HG03571 (cell line): ENCODE measurements around the gene NAA10.

Source experiments
- ATAC-seq: cut with Tn5 transposase; IDR thresholded peaks from one replicate; pipeline ENCODE4 v1.9.1; 2021; ENCODE audit not compliant: unreplicated experiment

NAA10 gene

GRCh38 chrX:153950127-153950526, 15.3 kb upstream of the NAA10 start:
- no peak for ATAC-seq

- ATAC-seq, result no peak
These were observed 14.3 kb upstream of the NAA10 start for GRCh38 chrX:153948847-153949805.

- no peak for ATAC-seq
These were observed 13.2 kb upstream of the NAA10 start for GRCh38 chrX:153948002-153948466.

GRCh38 chrX:153947009-153947769, 12.4 kb upstream of the NAA10 start:
- peak; percentile 59 for ATAC-seq

GRCh38 chrX:153945956-153946943, 11.4 kb upstream of the NAA10 start:
- ATAC-seq, result no peak

- no peak for ATAC-seq
These were observed 9.9 kb upstream of the NAA10 start for GRCh38 chrX:153944800-153945150.

- no peak for ATAC-seq
These were observed 9.4 kb upstream of the NAA10 start, which contains the start of gene RENBP for GRCh38 chrX:153944140-153944799. Gene RENBP, minus strand, starts transcription at chrX:153944643. Its CDS starts 33 bp downstream, at chrX:153944610.

GRCh38 chrX:153941336-153942252, 6.8 kb upstream of the NAA10 start:
- no peak for ATAC-seq

GRCh38 chrX:153939573-153939972, 4.7 kb upstream of the NAA10 start:
- ATAC-seq, result no peak

- ATAC-seq, result no peak
These were observed 3.5 kb upstream of the NAA10 start for GRCh38 chrX:153938226-153938786.

- ATAC-seq, result no peak
These were observed 2.2 kb upstream of the NAA10 start for GRCh38 chrX:153937056-153937455.

- ATAC-seq, result peak; percentile 23
These were observed 552 bp upstream of the NAA10 start for GRCh38 chrX:153935326-153935851.

- peak; percentile 2 for ATAC-seq
These were observed 582 bp downstream of the NAA10 start for GRCh38 chrX:153934148-153934761.

- ATAC-seq, result no peak
These were observed 1.1 kb downstream of the NAA10 start for GRCh38 chrX:153933748-153934147.

GRCh38 chrX:153932220-153932915, 2.5 kb downstream of the NAA10 start:
- ATAC-seq, result no peak

GRCh38 chrX:153931748-153932147, 3.1 kb downstream of the NAA10 start:
- no peak for ATAC-seq

GRCh38 chrX:153931151-153931550, 3.7 kb downstream of the NAA10 start:
- ATAC-seq, result no peak
